ENCODE results near the gene TMEM117. TPM values are rescaled to one million over a fixed set of nuclear protein-coding genes. Genes with fewer than 3 reads are reported as not detected.
"Not testable (repeated sequence)": the region's sequence is repeated elsewhere in the genome, so short reads cannot be mapped to it uniquely, and the experiment has no call there.

The TMEM117 gene
- total RNA-seq, 1 donor from 2014 or later = 0.82 TPM

DNA sequence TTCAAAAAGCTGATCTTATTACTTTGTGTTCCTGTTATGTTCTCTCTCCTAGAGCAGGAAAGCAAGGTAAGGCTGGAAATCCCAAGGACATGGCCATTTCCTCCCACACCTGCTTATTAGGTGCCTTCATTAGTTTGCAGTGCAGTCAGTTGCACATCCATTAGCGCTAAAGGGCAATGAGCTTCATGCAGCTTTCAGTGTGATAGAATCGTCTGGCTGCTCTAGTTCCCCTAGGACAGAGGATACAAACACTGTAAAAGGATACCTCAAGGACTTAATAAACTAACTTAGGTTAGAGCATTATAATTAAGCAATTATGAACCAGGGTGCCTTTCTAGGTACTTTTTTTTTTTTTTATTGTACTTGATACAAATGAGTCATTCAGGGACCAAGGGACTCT lies 21.1 kb downstream of the TMEM117 start:
- H3K36me3 Mint-ChIP-seq (ENCODE audit: low read depth) = no peaks in the 10 kb centered on the region
- peaks cover 4% of the 10 kb centered on the region for H3K27me3 Mint-ChIP-seq
- no peak overlapping the region for H3K4me3 Mint-ChIP-seq
- intact Hi-C loops (cut with micrococcal nuclease) = no loop called here
- H3K27ac Mint-ChIP-seq = no peak overlapping the region
- no peaks in the 10 kb centered on the region for H3K4me1 Mint-ChIP-seq
- DNase-seq = peak; percentile 16
- no peaks in the 10 kb centered on the region for H3K9me3 Mint-ChIP-seq

DNA sequence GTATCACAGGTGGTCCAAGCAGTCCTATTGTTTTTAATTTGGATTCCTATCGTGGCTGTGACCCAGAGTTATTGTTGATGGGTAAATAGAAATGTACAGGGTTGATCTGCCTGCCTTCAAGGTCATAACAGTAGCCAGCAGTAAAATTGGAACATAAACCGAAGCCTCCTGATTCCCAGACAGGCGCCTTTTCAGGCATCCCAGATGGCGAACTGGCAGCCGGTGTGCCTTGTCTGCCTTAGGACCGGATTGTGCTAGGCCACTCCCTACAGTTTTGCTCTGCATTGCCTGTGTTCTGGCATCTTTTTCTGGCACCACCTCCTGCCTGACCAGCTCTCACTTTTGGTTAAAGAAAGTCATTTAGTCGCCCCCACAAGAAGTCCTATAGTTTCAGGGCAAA lies 22.2 kb downstream of the TMEM117 start:
- intact Hi-C loops (cut with micrococcal nuclease) = no loop called here
- Mint-ChIP-seq H3K9me3 (no peaks in the 10 kb centered on the region), H3K36me3 (ENCODE audit: low read depth) (no peaks in the 10 kb centered on the region), H3K27ac (no peak overlapping the region), H3K4me1 (no peaks in the 10 kb centered on the region), H3K4me3 (no peak overlapping the region), H3K27me3 (peaks cover 4% of the 10 kb centered on the region)
- peak; percentile 17 for DNase-seq

DNA sequence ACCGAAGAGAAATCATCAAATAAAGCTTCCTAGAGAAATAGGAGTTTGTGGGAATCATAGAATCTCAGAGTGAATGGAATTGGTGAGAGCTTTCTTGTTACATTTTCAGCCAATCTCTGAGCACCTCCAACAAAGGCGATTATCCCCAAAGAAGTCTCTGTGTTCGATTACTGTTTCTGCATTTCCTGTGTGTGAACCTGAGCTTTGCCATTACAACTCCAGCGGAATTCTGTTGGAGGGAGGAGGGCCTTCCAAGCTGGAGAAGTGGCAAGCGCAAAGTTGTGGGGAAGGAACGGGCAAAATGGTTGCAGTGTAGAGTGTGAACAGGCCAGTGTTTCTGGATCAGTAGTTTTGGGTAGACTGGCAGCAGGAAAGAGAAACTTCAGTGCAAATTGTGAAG lies 23.1 kb downstream of the TMEM117 start:
- H3K27ac Mint-ChIP-seq = no peak overlapping the region

DNA sequence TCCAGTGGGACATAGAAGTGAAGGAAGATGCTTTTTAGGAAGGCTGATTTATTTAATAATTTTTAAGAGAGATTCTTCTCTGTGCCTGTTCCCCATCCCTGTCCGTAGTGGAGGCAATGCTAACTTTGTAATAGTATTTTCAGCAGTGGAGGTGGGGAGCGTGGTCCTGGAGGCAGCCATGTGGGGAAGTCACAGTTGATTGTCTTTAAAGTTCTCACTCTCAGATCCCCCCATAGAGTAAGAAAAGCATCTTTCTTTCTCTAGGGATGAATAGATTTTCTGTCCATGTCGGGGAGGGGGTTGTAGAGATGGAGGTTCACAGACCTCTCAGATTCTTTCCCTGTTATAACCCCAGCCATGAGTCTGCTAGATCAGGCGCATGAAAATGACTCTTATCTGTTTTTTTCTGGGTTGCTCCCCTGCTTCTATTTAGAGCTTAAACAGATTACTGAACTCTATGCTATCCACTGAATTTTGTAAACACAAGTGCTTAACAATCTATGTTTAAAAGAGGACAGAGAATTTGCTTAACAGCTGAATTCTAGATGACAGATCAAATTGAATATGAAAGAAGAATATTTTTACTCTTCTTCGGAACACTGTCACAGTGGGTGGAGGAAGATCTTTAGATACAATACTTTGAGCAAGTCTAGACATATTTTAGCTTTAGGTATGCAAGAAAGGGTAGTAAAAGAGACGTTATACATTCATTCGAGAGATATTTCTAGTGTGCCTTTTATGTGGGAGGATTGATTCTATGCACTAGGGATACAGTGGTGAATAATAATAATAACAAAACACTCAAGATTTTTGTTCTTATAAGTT lies 25.3 kb downstream of the TMEM117 start:
- no peaks in the 10 kb centered on the region for H3K9me3 Mint-ChIP-seq
- peaks cover 3% of the 10 kb centered on the region for H3K27me3 Mint-ChIP-seq
- H3K27ac Mint-ChIP-seq = no peak overlapping the region
- no peak overlapping the region for H3K4me3 Mint-ChIP-seq
- DNase-seq = no peak
- no peaks in the 10 kb centered on the region for H3K4me1 Mint-ChIP-seq
- no peaks in the 10 kb centered on the region for H3K36me3 Mint-ChIP-seq (ENCODE audit: low read depth)
- intact Hi-C loops (cut with micrococcal nuclease) = no loop called here

More for the DNA sequence above, 23.1 kb downstream of the TMEM117 start:
- Mint-ChIP-seq H3K9me3 (no peaks in the 10 kb centered on the region), H3K36me3 (ENCODE audit: low read depth) (no peaks in the 10 kb centered on the region), H3K27me3 (peaks cover 4% of the 10 kb centered on the region), H3K4me3 (no peak overlapping the region), H3K4me1 (no peaks in the 10 kb centered on the region)
- intact Hi-C loops (cut with micrococcal nuclease) = no loop called here
- DNase-seq = no peak

DNA sequence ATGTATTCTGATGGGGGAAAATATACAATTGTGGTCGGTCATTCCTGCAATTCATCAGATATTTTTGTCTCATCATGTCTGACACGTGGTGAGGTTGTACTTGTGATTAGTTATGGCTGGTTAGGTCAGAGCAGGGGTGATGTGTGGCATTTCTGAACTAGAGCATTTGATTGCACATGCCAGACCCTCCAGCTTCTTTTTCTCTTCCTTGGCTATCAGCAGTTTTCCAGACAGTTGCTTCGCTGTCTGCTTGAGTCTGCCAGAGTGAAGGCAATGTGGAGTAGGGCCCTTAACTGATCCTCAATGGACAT lies 25.9 kb downstream of the TMEM117 start:
- H3K4me1 Mint-ChIP-seq = no peaks in the 10 kb centered on the region
- intact Hi-C loops (cut with micrococcal nuclease) = no loop called here
- no peaks in the 10 kb centered on the region for H3K36me3 Mint-ChIP-seq (ENCODE audit: low read depth)
- no peak overlapping the region for H3K4me3 Mint-ChIP-seq
- no peak overlapping the region for H3K27ac Mint-ChIP-seq
- no peaks in the 10 kb centered on the region for H3K9me3 Mint-ChIP-seq
- peaks cover 3% of the 10 kb centered on the region for H3K27me3 Mint-ChIP-seq
- DNase-seq = peak; percentile 39

DNA sequence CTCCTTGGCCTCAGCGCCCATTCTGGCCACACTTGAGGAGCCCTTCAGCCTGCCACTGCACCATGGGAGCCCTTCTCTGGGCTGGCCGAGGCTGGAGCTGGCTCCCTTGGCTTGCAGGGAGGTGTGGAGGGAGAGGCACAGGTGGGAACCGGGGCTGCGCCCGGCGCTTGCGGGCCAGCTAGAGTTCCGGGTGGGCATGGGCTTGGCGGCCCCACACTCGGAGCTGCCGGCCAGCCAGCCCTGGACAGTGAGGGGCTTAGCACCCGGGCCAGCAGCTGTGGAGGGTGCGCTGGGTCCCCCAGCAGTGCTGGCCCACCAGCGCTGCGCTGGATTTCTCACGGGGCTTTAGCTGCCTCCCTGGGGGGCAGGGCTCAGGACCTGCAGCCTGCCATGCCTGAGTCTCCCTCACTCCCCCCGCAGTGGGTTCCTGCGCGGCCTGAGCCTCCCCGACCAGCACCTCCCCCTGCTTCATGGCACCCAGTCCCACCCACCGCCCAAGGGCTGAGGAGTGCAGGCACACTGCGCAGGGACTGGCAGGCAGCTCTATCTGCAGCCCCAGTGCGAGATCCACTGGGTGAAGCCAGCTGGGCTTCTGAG lies 28.0 kb downstream of the TMEM117 start:
- Mint-ChIP-seq H3K36me3 (ENCODE audit: low read depth) (no peaks in the 10 kb centered on the region), H3K4me1 (no peaks in the 10 kb centered on the region), H3K4me3 (no peak overlapping the region), H3K27me3 (peaks cover 2% of the 10 kb centered on the region), H3K9me3 (no peaks in the 10 kb centered on the region), H3K27ac (no peak overlapping the region)
- intact Hi-C loops (cut with micrococcal nuclease) = no loop called here
- DNase-seq = peak; percentile 29

DNA sequence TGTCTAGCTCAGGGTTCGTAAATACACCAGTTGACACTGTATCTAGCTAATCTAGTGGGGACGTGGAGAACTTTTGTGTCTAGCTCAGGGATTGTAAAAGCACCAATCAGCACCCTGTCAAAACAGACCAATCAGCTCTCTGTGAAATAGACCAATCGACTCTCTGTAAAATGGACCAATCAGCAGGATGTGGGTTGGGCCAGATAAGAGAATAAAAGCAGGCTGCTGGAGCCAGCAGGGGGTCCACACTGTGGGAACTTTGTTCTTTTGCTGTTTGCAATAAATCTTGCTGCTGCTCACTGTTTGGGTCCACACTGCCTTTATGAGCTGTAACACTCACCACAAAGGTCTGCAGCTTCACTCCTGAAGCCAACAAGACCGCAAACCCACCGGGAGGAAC lies 28.7 kb downstream of the TMEM117 start:
- H3K27ac Mint-ChIP-seq; intact Hi-C loops (cut with micrococcal nuclease); H3K36me3 Mint-ChIP-seq (ENCODE audit: low read depth); H3K4me1 Mint-ChIP-seq; H3K27me3 Mint-ChIP-seq; H3K4me3 Mint-ChIP-seq; H3K9me3 Mint-ChIP-seq: not testable (repeated sequence)
- peak; percentile 26 for DNase-seq

DNA sequence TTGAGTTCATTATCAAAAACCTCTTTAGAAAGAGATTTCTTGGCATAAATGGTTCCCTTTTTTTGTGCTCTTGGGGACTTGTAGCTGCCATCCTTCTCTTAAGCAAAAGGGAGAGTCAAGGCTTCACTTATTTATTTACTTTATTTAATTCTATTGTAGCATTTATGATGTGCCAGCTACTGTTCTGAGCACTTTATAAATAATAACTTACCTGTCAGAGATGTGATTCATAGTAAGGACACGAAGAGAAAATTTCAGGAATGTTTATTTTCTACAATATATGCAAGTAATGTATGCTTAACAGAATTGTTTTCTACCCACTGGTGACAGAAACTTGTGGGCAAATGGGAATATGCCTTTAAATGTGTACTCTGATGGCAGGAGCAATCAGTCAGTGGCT lies 33.3 kb downstream of the TMEM117 start:
- no peaks in the 10 kb centered on the region for H3K9me3 Mint-ChIP-seq
- H3K36me3 Mint-ChIP-seq (ENCODE audit: low read depth) = no peaks in the 10 kb centered on the region
- peaks cover 3% of the 10 kb centered on the region for H3K27me3 Mint-ChIP-seq
- no peak overlapping the region for H3K4me3 Mint-ChIP-seq
- H3K27ac Mint-ChIP-seq = no peak overlapping the region
- H3K4me1 Mint-ChIP-seq = no peaks in the 10 kb centered on the region
- no peak for DNase-seq
- intact Hi-C loops (cut with micrococcal nuclease) = no loop called here

DNA sequence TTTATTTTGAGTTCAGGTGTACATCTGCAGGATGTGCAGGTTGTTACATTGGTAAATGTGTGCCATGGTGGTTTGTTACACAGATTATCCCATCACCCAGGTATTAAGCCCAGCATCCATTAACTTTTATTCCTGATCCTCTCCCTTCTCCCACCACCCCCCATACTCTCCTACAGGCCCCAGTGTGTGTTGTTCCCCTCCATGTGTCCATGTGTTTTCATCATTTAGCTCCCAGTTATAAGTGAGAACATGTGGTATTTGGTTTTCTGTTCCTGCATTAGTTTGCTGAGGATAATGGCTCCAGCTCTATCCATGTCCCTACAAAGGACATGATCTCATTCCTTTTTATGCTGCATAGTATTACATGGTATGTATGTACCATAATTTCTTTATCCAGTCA lies 33.9 kb downstream of the TMEM117 start:
- H3K27ac Mint-ChIP-seq; DNase-seq; intact Hi-C loops (cut with micrococcal nuclease); H3K4me3 Mint-ChIP-seq; H3K9me3 Mint-ChIP-seq; H3K27me3 Mint-ChIP-seq; H3K36me3 Mint-ChIP-seq (ENCODE audit: low read depth); H3K4me1 Mint-ChIP-seq: not testable (repeated sequence)

DNA sequence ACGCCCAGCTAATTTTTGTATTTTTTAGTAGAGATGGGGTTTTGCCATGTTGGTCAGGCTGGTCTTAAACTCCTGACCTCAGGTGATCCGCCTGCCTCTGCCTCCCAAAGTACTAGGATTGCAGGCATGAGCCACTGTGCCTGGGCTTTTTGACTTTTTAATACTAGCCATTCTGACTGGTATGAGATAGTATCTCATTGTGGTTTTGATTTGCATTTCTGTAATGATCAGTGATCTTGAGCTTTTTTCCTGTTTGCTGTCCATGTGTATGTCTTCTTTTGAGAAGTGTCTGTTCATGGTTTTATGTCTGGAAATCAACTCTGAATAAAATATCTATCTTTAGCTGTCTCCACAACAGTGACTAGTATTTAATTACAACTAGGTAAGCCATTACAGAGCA lies 35.4 kb downstream of the TMEM117 start:
- H3K4me3 Mint-ChIP-seq; H3K4me1 Mint-ChIP-seq; H3K27me3 Mint-ChIP-seq; H3K36me3 Mint-ChIP-seq (ENCODE audit: low read depth); DNase-seq; H3K27ac Mint-ChIP-seq; H3K9me3 Mint-ChIP-seq; intact Hi-C loops (cut with micrococcal nuclease): not testable (repeated sequence)

DNA sequence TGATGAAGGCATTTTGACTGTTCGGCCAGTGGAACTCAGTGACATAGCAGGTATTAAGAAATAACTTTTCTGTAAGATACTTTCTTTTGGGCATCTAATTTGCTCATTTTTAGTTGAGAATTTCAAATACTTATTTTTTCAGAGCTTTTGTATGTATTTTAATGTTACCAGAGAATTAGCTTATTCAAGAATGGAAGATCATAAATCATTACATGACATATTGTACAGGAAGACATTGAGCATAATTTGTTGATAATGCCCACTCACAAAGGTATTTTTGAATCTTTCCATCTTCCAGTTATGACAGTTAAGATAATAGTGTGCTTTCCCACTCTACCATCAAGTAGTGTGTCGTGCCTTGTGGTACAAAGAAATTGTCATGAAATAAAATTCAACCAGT lies 36.5 kb downstream of the TMEM117 start:
- Mint-ChIP-seq H3K27me3 (peaks cover 5% of the 10 kb centered on the region), H3K4me3 (no peak overlapping the region), H3K36me3 (ENCODE audit: low read depth) (no peaks in the 10 kb centered on the region), H3K27ac (no peak overlapping the region), H3K4me1 (no peaks in the 10 kb centered on the region), H3K9me3 (no peaks in the 10 kb centered on the region)
- no peak for DNase-seq
- intact Hi-C loops (cut with micrococcal nuclease) = no loop called here

DNA sequence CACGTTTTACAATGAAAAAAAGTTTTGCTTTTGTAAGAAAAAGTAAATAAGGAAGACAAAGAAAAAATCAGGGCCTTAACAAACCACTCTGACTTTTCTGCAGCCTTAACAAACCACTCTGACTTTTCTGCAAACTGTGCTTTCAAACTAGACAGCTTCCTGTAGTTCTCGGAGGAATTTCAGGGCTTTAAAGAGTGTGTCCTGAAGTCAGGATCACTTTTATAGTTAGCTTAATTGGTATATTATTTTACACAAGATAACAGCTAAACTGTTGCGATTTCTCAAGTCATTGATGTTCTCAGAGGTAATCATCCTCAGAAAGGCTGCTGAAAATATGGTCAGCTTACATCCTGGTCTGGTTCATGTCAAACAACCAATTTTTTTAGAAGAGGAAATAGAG lies 42.2 kb downstream of the TMEM117 start:
- Mint-ChIP-seq H3K36me3 (ENCODE audit: low read depth) (no peaks in the 10 kb centered on the region), H3K27ac (no peak overlapping the region), H3K4me3 (no peak overlapping the region), H3K9me3 (no peaks in the 10 kb centered on the region), H3K4me1 (no peaks in the 10 kb centered on the region), H3K27me3 (peaks cover 2% of the 10 kb centered on the region)
- intact Hi-C loops (cut with micrococcal nuclease) = no loop called here
- no peak for DNase-seq

DNA sequence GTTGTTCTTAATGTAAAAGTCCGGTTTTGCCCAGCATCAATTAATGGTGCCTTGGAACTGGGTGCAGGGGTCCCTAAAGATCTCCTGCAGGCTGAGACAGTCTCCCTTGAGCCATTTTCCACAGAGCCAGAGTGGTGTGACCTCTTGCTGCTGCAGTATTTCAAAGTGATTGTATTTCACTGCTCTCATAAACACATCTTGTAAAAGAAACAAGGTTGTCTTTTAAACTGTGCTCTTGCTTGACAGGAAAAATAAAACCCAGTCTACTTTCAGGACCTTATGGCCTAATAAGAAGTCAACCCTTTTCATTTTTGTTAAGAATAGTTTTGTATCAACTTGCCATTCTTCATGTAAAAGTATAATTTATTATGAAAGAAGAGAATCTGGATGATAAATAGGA lies 44.7 kb downstream of the TMEM117 start:
- Mint-ChIP-seq H3K27ac (no peak overlapping the region), H3K36me3 (ENCODE audit: low read depth) (no peaks in the 10 kb centered on the region), H3K4me3 (no peak overlapping the region), H3K27me3 (no peaks in the 10 kb centered on the region), H3K4me1 (no peaks in the 10 kb centered on the region), H3K9me3 (no peaks in the 10 kb centered on the region)
- DNase-seq = peak; percentile 44
- intact Hi-C loops (cut with micrococcal nuclease) = no loop called here

DNA sequence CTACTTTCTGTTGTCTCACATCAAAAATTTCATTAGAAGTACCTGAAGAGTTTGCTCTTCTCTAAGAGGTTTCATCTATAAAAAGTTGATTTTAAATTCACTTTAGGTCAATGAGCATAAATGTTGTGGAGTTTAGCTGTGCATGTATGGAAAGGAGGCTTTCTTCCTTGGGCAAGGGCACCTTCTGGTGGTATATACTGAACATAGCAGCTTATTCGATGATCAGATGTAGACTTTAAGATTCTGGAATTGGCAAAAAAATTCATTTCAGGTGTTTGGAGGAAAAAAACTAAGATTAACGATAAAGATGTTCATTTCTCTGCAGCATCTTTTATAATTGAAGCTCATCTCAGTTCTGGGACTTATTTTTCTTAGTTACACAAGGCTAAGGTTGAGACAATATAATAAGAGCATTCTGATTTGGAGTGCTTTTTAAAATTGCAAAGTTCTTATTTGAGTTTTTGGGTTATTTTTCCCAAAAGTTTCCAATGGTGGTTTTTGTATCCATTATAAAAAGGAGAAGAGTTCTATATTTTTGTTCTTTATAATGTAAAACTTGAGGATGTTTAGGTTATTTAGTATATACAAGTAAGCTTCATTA lies 46.8 kb downstream of the TMEM117 start:
- Mint-ChIP-seq H3K9me3 (no peaks in the 10 kb centered on the region), H3K4me1 (no peaks in the 10 kb centered on the region), H3K27ac (no peak overlapping the region), H3K4me3 (no peak overlapping the region), H3K36me3 (ENCODE audit: low read depth) (no peaks in the 10 kb centered on the region), H3K27me3 (no peaks in the 10 kb centered on the region)
- intact Hi-C loops (cut with micrococcal nuclease) = loop anchor here (1.0 kb wide), 3 partner anchors 76 to 437 kb away; partner anchors contain the start of gene TWF1
- peak; percentile 76 for DNase-seq

Data from activated CD4-positive, alpha-beta T cell treated with anti-CD3 and anti-CD28 coated beads, Interleukin-2, amount 10 ng/mL, durations not matched to agents 24 days and 14 days (primary cell).